Loucy (cell line): Measurements from ENCODE around the gene RASD1.

Experiments used
- EZH2phosphoT487 ChIP-seq: fragments of 200-600 bp; IDR thresholded peaks from 2 replicates; pipeline ENCODE4 v1.6.1; 2018; ENCODE audit warnings: antibody characterized with exemption, mild to moderate bottlenecking, moderate library complexity, borderline replicate concordance
- TF ChIP-seq, protein P1 (sequence below): fragments of 200-600 bp; sonication (generic); conservative IDR thresholded peaks from 2 replicates; pipeline ENCODE4 v1.5.1; 2014; ENCODE audit warnings: mild to moderate bottlenecking, antibody characterized with exemption, low read length

DNA sequence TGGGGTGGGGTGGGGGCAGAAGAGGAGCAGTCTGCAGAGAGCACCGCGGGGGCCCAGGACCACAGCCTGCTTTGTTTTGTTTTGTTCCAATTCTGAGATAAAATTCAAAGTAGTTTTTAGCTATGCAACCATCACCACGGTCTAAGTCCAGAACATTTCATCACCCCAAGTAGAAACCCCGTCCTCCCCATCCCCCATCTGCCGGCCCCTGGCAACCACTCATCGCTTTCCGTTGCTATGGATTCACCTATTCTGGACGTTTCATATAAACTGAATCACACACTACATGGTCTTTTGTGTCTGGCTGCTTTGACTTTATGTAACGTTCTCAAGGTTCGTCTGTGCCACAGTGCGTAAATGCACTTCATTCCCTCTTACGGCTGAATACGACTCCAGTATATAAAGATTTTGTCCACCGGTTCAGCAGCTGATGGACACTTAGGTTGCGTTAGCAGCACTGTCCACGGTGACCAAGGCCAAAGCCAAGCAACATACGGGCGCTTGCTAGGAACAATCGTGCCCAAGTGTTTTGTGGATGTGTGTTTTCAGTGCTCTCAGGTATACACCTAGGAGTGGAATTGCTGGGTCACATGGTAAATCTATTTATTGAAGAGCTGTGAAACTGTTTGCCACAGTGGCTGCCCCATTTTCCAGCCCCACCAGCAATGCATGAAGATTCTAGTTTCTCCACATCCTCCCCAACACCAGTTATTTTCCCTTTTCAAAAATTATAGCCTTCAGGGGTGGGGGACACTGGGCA, 27.7 kb upstream of the RASD1 start:
- TF ChIP-seq, protein P1, sequence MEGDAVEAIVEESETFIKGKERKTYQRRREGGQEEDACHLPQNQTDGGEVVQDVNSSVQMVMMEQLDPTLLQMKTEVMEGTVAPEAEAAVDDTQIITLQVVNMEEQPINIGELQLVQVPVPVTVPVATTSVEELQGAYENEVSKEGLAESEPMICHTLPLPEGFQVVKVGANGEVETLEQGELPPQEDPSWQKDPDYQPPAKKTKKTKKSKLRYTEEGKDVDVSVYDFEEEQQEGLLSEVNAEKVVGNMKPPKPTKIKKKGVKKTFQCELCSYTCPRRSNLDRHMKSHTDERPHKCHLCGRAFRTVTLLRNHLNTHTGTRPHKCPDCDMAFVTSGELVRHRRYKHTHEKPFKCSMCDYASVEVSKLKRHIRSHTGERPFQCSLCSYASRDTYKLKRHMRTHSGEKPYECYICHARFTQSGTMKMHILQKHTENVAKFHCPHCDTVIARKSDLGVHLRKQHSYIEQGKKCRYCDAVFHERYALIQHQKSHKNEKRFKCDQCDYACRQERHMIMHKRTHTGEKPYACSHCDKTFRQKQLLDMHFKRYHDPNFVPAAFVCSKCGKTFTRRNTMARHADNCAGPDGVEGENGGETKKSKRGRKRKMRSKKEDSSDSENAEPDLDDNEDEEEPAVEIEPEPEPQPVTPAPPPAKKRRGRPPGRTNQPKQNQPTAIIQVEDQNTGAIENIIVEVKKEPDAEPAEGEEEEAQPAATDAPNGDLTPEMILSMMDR = no peak
- TF ChIP-seq EZH2phosphoT487 = no peak
